Keratinocyte (primary cell): ENCODE data around the gene AIFM3. TPM values are rescaled to one million over a fixed set of nuclear protein-coding genes. Genes with fewer than 3 reads are reported as not detected.
"Not testable (repeated sequence)": the region's sequence is repeated elsewhere in the genome, so short reads cannot be mapped to it uniquely, and the experiment has no call there.

Experiments used
- DNase-seq: peaks from one replicate; pipeline ENCODE4 v3.0.0-alpha.2; 2011; ENCODE audit warnings: low read depth, missing footprints, low spot score
- FAIRE-seq: peaks from 2 replicates; lab custom pipeline; 2011; peaks lifted over from hg19 to GRCh38; lab: Jason Lieb, UNC
- H2AFZ ChIP-seq: 2 replicates; pipeline ENCODE4 v1.6.0; 2012; ENCODE audit warnings: low read length, control low read depth, inconsistent platforms; ENCODE audit not compliant: control insufficient read depth
- H3K27ac ChIP-seq: 2 replicates; pipeline ENCODE4 v1.5.1; 2011; ENCODE audit warnings: low read length; ENCODE audit not compliant: control insufficient read depth, insufficient read depth
- H3K27me3 ChIP-seq: 3 replicates; pipeline ENCODE4 v1.6.0; 2011; ENCODE audit warnings: low read length; ENCODE audit not compliant: control insufficient read depth, insufficient read depth; ENCODE audit errors: extremely low read depth
- H3K36me3 ChIP-seq, 2 experiments: 2 replicates in 1 of 2; 3 replicates in 1 of 2; pipeline ENCODE4 v1.5.1; 2011; ENCODE audit warnings: low read length in 2 of 2, mild to moderate bottlenecking in 1 of 2; ENCODE audit not compliant: control insufficient read depth in 2 of 2, insufficient read depth in 2 of 2; ENCODE audit errors: extremely low read depth in 1 of 2
- H3K4me1 ChIP-seq: 3 replicates; pipeline ENCODE4 v1.5.1; 2011; ENCODE audit warnings: low read length; ENCODE audit not compliant: control insufficient read depth, insufficient read depth; ENCODE audit errors: extremely low read depth
- H3K4me2 ChIP-seq: 3 replicates; pipeline ENCODE4 v1.6.0; 2011; ENCODE audit warnings: low read depth, low read length; ENCODE audit not compliant: control insufficient read depth, insufficient read depth; ENCODE audit errors: extremely low read depth
- H3K4me3 ChIP-seq, 3 experiments: fragments of 200-600 bp in 1 of 3; sonication (generic) in 1 of 3; 2 replicates in 2 of 3; 3 replicates in 1 of 3; pipeline ENCODE4 v1.5.1; 2011 to 2016; ENCODE audit warnings: low read length in 3 of 3, mild to moderate bottlenecking in 3 of 3, control low read depth in 2 of 3, inconsistent platforms in 1 of 3, low read depth in 1 of 3, mixed read lengths in 1 of 3, mixed run types in 1 of 3, moderate library complexity in 1 of 3; ENCODE audit not compliant: control insufficient read depth in 2 of 3, insufficient read depth in 2 of 3; ENCODE audit errors: extremely low read depth in 1 of 3
- H3K79me2 ChIP-seq: 2 replicates; pipeline ENCODE4 v1.6.0; 2012; ENCODE audit warnings: low read length; ENCODE audit not compliant: control insufficient read depth, insufficient read depth
- H3K9ac ChIP-seq: 3 replicates; pipeline ENCODE4 v1.6.0; 2011; ENCODE audit warnings: low read length; ENCODE audit not compliant: control insufficient read depth, insufficient read depth; ENCODE audit errors: extremely low read depth
- H3K9me1 ChIP-seq: 3 replicates; pipeline ENCODE4 v1.6.0; 2011; ENCODE audit warnings: low read length; ENCODE audit not compliant: control insufficient read depth, insufficient read depth; ENCODE audit errors: extremely low read depth
- H3K9me3 ChIP-seq: 2 replicates; pipeline ENCODE4 v1.5.1; 2012; ENCODE audit warnings: low read depth, low read length; ENCODE audit not compliant: control insufficient read depth
- H4K20me1 ChIP-seq: 3 replicates; pipeline ENCODE4 v1.6.0; 2011; ENCODE audit warnings: low read length; ENCODE audit not compliant: control insufficient read depth, insufficient read depth; ENCODE audit errors: extremely low read depth
- CTCF ChIP-seq, 3 experiments: IDR thresholded peaks in 1 of 3; conservative IDR thresholded peaks in 1 of 3; optimal IDR thresholded peaks in 1 of 3; 2 replicates in 2 of 3; 3 replicates in 1 of 3; pipeline versions ENCODE3 to v1.5.1; 2011; ENCODE audit warnings: low read length in 3 of 3, mild to moderate bottlenecking in 3 of 3, moderate library complexity in 2 of 3, control low read depth in 1 of 3, inconsistent platforms in 1 of 3; ENCODE audit not compliant: insufficient read depth in 2 of 3; ENCODE audit errors: extremely low read depth in 1 of 3
- EZH2 ChIP-seq: IDR thresholded peaks from one replicate; pipeline ENCODE4 v1.6.1; 2012; ENCODE audit warnings: inconsistent platforms, mild to moderate bottlenecking, low read length, moderate library complexity
- dilution Hi-C: fragments of 300-500 bp; cut with MboI; formaldehyde crosslinking; loops from one replicate; pipeline ENCODE4 v1.7.0; 2020; ENCODE audit warnings: low sequenced_read_pairs; ENCODE audit not compliant: extremely low pct_ligation_motif_present
- polyA plus RNA-seq, 5 experiments: library from polyadenylated mRNA; depleted of rRNA in 3 of 5; stranded (reverse) in 3 of 5; stranded (forward) in 1 of 5; unstranded in 1 of 5; fragments of >200 nt; gene quantifications; 1 replicate in 1 of 5; 2 replicates in 3 of 5; 3 replicates in 1 of 5; pipeline versions ENCODE4 v1.2.1 to v1.2.3, GENCODE V29; 2011 to 2012; ENCODE audit warnings: missing spikeins in 2 of 5, low read depth in 1 of 5, low replicate concordance in 1 of 5

The AIFM3 gene
- polyA plus RNA-seq, 1 donor (not counting 4 experiments of a cell fraction or from before 2014, with no cell fraction given): 0.59 TPM

DNA sequence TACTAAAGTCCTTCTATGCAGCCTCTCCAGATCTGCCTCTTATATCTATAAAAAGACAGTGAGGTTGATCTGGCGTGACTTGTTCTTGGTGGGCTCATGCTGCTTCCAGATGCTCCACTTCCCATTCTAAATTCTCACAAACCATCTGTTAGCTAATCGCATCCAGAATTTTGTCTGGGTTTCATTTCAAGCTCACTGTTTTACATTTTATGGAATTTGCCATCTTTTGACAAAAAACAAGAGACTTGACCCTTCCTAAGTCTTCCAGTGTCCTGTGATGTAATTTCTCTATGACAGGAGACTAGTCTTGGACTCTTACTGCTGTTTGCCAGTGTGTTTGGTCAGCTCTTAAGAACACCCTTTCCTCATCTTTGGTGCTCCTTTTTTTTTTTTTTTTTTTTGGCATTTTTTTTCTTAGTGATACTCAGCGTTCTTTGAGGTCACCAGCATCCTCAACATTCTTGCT lies 26.8 kb upstream of the AIFM3 start:
- dilution Hi-C loops: no loop called here
- FAIRE-seq: no peak

DNA sequence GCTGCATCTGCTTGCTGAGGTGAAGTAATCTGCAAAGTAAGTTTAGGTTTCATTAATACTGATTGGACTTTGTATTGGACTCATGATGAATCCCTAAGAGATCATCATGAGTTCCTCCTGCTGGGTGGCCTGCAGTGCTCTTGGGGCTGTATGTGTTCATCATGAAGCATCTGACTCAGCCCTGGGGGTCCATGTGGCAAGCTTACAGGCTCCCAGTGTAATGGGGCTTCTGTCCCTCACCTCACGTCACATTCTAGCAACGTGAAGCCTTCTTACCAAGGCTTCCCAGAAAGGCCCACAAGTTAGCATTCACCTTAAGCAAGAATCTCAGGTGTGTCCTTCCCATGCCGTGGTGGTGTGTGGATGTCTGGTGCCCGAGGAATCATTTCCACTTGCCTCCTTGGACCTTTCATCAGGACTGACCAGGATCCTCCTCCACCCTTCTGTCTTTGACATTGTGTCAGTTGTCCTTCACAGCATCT lies 26.1 kb upstream of the AIFM3 start:
- DNase-seq (no peak), FAIRE-seq (no peak)
- Histone ChIP-seq H2AFZ (no peak overlapping the region), H3K27ac (no peak overlapping the region), H3K4me1 (peaks cover 30% of the 10 kb centered on the region), H3K36me3 (peaks cover 5 to 24% of the 10 kb centered on the region in 2 experiments), H3K79me2 (peaks cover 93% of the 10 kb centered on the region), H3K9ac (no peak overlapping the region), H3K9me1 (peaks cover 4% of the 10 kb centered on the region), H3K4me2 (no peak overlapping the region), H4K20me1 (peaks cover 46% of the 10 kb centered on the region), H3K27me3 (no peaks in the 10 kb centered on the region), H3K9me3 (no peaks in the 10 kb centered on the region), H3K4me3 (no peak overlapping the region)
- dilution Hi-C loops: no loop called here
- TF ChIP-seq CTCF (optimal IDR thresholded peaks at IDR 0.05 in 1 of 3, IDR thresholded peaks at IDR 0.05 in 1 of 3, conservative IDR thresholded peaks at IDR 0.05 in 1 of 3; ENCODE audit: extremely low read depth in 1 of 3, insufficient read depth in 2 of 3, low read length in 3 of 3): no peak
- no peak for TF ChIP-seq EZH2

More for the DNA sequence above, 26.8 kb upstream of the AIFM3 start:
- Histone ChIP-seq H3K27me3 (no peaks in the 10 kb centered on the region), H3K79me2 (peaks cover 93% of the 10 kb centered on the region), H4K20me1 (peaks cover 43% of the 10 kb centered on the region), H3K9me3 (no peaks in the 10 kb centered on the region), H3K9me1 (peaks cover 4% of the 10 kb centered on the region), H3K4me2 (no peak overlapping the region), H2AFZ (no peak overlapping the region), H3K4me1 (peaks cover 27% of the 10 kb centered on the region), H3K36me3 (peaks cover 3 to 24% of the 10 kb centered on the region in 2 experiments), H3K9ac (no peak overlapping the region), H3K27ac (no peak overlapping the region), H3K4me3 (no peak overlapping the region)
- DNase-seq: no peak
- TF ChIP-seq CTCF (optimal IDR thresholded peaks at IDR 0.05 in 1 of 3, IDR thresholded peaks at IDR 0.05 in 1 of 3, conservative IDR thresholded peaks at IDR 0.05 in 1 of 3; ENCODE audit: extremely low read depth in 1 of 3, insufficient read depth in 2 of 3, low read length in 3 of 3) (no peak), EZH2 (no peak)

DNA sequence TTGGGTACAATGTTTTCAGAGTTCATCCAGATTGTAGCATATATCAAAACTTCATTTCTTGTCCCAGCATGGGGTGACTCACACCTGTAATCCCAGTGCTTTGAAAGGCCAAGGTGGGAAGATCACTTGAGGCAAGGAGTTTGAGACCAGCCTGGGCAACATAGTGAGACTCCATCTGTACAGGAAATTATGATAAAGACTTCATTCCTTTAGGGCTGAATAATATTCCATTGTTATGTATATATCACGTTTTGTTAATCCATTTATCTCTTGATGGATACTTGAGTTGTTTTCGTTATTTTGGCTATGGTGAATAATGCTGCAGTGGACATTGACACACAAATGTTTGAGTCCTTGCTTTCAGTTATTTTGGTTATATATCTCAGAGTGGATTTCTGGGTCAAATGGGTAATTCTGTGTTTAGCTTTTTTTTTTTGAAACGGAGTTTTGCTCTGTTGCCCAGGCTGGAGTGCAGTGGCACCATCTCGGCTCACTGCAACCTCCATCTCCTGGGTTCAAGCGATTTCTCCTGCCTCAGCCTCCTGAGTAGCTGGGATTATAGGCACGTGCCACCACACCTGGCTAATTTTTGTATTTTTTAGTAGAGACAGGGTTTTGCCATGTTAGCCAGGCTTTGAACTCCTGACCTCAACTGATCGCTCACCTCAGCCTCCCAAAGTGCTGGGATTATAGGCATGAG lies 24.7 kb upstream of the AIFM3 start:
- Histone ChIP-seq H3K36me3 (peaks cover 5 to 14% of the 10 kb centered on the region in 2 experiments), H4K20me1 (peaks cover 35% of the 10 kb centered on the region), H3K4me1 (peaks cover 31% of the 10 kb centered on the region), H3K79me2 (peaks cover 94% of the 10 kb centered on the region)
- H3K4me3 ChIP-seq, FAIRE-seq, H3K9me3 ChIP-seq, H3K9ac ChIP-seq, H3K27me3 ChIP-seq, dilution Hi-C loops, H3K4me2 ChIP-seq, H3K9me1 ChIP-seq, H2AFZ ChIP-seq, H3K27ac ChIP-seq, DNase-seq: not testable (repeated sequence)
